CD4-positive, alpha-beta T cell treated with Interleukin-4 for 4 hours (primary cell): Measurements from ENCODE around the gene NDUFAF2.
"Not testable (repeated sequence)": the region's sequence is repeated elsewhere in the genome, so short reads cannot be mapped to it uniquely, and the experiment has no call there.

Source experiments
- DNase-seq: peaks from one replicate; pipeline ENCODE4 v3.0.0-alpha.2; 2020

NDUFAF2 gene

DNA sequence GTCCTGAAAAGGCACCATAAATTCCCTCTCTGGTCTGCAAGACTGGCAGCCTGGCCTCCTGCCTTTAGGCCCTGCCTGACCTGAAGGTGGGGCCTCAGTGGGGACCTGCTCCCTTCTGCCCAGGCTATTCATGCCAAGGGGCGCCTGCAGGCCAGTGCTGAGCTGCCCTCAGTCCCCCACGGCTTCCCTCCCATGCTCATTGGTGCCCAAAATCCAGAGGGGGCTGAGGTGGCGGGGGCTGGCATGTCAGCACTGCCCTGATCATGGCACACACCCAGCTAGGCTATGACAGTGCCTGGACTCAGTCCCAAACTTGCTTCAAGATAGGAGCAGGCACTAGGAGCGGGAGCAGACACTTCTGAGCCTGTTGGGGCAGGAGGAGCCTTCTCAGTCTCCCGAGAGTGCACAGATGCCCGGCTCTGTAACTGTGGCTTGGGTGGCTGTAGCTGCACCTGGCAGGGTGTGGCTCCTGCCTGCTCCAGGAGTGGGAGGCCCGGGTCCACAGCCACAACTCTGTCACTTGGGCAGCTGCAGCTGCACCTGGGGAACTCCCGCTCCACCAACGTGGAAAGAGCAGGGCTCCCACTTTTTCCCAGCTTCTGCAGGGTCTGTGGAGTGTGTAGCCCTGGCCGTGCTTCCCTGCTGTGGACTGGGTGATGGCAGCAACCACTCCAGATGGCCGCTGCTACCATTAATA is 49.0 kb downstream of the NDUFAF2 start:
- no peak for DNase-seq

DNA sequence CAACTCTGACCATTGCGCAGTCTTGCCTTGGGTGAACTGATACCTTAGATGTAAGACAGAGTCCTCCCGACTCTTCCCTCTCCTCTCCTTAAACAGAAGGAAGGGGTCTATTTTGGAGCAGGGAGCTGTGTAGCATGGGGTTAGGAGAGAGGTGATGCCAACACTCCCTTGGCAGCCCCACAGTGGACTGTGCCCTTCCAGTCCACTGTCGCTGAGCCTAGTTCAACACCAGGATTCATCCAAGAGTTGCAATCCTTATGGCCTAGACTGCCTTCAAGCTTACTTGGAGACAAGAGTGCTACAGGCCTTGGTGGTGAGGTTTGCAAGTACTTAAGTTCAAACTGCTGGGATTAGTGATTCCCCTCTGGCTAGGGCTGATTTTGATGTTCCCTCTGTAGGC is 51.4 kb downstream of the NDUFAF2 start:
- DNase-seq, result no peak

DNA sequence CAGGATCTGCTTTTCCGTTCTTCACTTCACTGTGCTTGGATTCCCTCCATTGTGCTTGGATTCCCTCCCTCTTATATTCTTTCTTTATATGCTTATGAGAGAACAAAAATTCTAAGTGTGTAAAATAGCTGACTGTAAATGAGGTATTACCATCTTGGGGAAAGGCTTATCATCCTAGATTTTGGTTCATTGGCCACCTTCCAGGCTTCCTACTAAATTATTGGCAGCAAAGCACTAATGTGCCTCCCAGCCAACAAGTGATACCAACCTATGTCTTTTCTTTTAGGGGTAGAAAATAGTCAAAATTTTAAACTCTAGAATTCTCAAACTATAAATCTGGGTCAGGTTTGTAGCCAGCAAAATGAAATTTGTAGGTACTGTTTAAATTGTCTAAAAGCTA is 52.7 kb downstream of the NDUFAF2 start:
- DNase-seq, result no peak

DNA sequence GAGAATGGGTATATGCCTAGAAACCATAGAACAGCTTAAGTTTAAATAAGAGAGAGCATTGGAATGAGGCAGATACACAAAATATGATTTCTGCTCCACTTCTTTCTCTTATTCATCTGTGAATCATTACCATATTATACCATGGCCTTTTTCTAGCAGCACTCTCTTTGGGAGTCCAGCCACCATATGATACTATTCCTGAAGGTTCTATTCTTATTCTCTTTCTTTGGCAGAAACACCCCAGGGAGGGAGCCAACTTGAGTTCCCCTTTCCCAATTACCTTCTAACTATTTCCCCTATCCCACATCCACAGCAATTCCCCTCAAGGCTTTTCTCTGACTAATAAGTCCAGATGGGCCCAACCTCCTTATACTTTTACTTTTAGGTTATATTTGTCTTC is 55.9 kb downstream of the NDUFAF2 start:
- no peak for DNase-seq

GRCh38 chr5:61001647-61002046 is 56.6 kb downstream of the NDUFAF2 start:
- no peak for DNase-seq

GRCh38 chr5:61002611-61003355 is 57.8 kb downstream of the NDUFAF2 start:
- DNase-seq, result no peak

DNA sequence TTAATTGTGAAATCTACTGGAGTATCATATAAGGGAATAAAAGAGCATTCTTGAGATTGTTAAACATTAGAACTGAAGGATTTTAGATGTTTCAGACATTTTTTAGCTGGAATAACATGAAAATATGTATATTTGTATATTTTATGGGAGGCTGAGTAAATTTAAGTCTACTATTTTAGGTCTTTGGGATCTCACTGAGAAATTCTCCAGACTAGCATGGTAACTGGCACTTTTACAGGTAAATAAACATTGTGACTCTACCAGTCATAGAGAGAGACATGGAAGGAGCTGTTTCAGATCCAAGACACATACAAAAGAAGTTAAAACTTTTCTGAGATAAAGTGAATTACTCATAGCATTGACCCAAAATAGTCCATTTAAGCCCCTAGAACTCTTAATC is 59.4 kb downstream of the NDUFAF2 start:
- DNase-seq, result no peak

DNA sequence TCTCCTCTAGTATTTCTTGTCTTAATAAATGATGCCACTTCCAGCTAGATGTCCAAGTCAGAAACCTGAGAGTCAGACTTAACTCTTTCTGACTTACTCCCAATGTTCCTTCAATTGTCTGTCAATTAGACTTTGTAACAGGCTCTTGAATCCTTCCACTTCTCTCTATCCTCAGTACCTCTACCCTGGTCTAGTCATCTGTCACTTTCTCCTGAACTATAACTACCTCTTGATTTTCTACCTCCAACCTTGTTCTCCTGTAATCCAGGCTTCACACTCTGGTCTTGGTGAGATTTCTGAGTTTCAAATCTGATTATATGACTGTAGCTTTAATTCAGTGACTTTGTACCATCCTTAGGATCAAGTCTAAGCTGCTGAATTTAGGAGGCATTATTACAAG is 64.9 kb downstream of the NDUFAF2 start:
- no peak for DNase-seq

GRCh38 chr5:61010467-61011454 is 65.8 kb downstream of the NDUFAF2 start:
- no peak for DNase-seq

DNA sequence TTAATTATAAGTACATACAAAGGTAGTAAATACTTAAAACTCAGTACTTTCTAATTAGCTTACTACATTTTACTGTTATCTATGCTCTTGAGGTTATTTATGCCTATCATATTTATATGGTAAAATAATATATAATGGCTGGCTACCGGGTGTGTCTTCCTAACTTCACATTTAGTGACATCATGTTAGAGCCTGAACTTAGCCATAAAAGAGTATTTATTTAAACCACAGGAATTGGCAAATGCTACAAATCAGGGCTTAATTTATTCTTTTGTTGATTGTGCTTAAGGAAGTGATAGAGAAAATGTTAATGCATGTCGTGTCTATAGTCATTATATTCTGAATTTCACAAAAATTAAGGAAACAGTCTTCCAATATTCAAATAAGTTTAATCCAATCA is 73.1 kb downstream of the NDUFAF2 start:
- no peak for DNase-seq

DNA sequence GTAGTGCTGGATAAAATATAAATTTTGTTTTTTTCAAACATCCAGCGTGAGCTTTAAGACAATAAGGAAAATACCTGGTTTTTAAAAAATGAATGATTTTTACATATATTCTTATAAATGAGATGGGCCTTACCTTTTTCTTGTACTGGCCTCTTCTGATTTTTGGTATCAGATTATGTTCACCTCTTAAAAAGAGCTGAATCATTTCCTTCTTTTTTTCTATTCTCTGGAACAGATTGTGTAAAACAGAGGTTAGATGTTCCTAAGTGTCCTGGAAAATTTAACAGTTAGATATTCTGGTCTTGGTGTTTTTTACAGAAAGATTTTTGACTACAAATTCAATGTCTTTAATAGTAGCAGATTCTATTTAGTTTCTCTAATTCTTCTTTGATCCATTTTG is 74.6 kb downstream of the NDUFAF2 start:
- no peak for DNase-seq

- no peak for DNase-seq
These were observed 75.4 kb downstream of the NDUFAF2 start for GRCh38 chr5:61020415-61020814.

DNA sequence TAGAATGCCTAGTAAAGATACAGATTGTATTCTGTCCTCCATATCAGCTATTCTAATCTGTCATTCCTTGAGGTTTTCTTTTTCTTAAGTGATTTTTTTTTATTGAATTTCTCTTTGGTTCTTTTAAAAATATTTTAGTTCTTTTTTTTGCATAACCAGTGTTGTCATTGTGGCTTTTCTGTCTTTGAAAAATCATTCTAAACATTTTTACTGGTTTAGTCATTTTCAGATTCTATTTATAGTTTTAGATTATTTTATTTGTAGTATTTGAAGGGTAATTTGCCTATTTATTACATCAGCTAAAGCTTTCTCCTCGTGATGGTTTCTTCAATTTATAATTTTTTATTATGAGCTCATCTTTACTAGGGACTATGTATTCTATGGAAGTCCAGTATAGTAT is 78.1 kb downstream of the NDUFAF2 start:
- no peak for DNase-seq

GRCh38 chr5:61026004-61026403 is 81.0 kb downstream of the NDUFAF2 start:
- DNase-seq, result no peak

DNA sequence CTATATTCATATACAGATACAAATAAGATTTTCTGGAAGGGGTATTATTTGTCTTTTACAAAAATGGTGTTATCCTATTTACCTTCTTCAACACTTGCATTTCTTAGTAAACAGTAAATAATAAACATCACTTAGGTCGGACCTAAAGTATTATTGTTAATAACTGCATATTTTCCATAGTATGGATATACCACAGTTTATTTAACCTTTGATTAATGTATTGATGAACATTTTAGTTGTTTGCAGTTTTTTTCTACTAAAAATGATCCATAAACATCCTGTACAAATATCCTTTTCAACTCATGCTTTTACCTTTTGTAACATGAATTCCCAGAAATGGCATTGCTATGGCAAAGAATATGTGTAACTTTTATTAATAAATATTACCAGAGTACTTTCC is 83.4 kb downstream of the NDUFAF2 start:
- DNase-seq, result no peak

GRCh38 chr5:61029456-61030162 is 84.6 kb downstream of the NDUFAF2 start:
- no peak for DNase-seq

- no peak for DNase-seq
These were observed 85.1 kb downstream of the NDUFAF2 start for GRCh38 chr5:61030163-61030482.

GRCh38 chr5:61031301-61031700 is 86.3 kb downstream of the NDUFAF2 start:
- DNase-seq, result not testable (repeated sequence)

- DNase-seq, result no peak
These were observed 99.5 kb downstream of the NDUFAF2 start for GRCh38 chr5:61044545-61044944.

- DNase-seq, result no peak
These were observed 102.3 kb downstream of the NDUFAF2 start for GRCh38 chr5:61047346-61047745.

GRCh38 chr5:61048534-61048933 is 103.5 kb downstream of the NDUFAF2 start:
- DNase-seq, result no peak

- no peak for DNase-seq
These were observed 105.3 kb downstream of the NDUFAF2 start for GRCh38 chr5:61050292-61050691.

DNA sequence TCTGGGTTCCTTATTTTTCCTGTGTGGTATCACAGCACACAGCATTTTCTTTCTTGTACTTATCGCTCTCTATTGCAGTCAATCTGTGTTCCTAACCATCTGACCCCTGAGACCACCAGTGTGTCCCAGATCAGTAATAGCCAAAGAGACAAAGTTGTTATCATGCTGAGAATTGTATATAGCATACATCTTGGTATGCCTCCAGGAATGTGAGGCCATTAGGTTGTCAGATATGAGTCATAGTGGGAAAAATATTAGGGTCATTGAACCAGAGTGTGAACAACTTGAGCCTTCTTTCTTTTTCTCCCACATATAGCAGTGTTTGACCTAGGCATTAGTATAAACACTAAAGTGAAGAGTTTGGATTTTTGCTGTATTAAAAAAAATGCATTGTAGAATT is 106.3 kb downstream of the NDUFAF2 start:
- no peak for DNase-seq
